ENCODE data around the gene TMC7. TPM values are rescaled to one million over a fixed set of nuclear protein-coding genes. Genes with fewer than 3 reads are reported as not detected.

Gene TMC7
- total RNA-seq, 1 donor from 2014 or later, result 6.7 TPM

- Mint-ChIP-seq H3K36me3 (ENCODE audit: low read depth, unreplicated experiment) (no peaks in the 10 kb centered on the region), H3K9me3 (ENCODE audit: unreplicated experiment) (no peaks in the 10 kb centered on the region), H3K27me3 (ENCODE audit: low read depth, unreplicated experiment) (no peaks in the 10 kb centered on the region), H3K27ac (ENCODE audit: unreplicated experiment) (peak overlapping the region; percentile 93), H3K4me3 (ENCODE audit: unreplicated experiment) (peak overlapping the region; percentile 94), H3K4me1 (ENCODE audit: low read depth, unreplicated experiment) (peaks cover 3% of the 10 kb centered on the region)
- Histone ChIP-seq H4K20me1 (ENCODE audit: insufficient read depth, low read length) (no peaks in the 10 kb centered on the region), H3K36me3 (ENCODE audit: insufficient read depth, low read length) (no peaks in the 10 kb centered on the region), H3K9ac (ENCODE audit: low read length) (peak overlapping the region; percentile 96), H3K4me1 (ENCODE audit: insufficient read depth, low read length) (no peaks in the 10 kb centered on the region), H3K4me3 (ENCODE audit: insufficient read depth, low read depth, low read length) (peak overlapping the region; percentile 85), H3K27ac (ENCODE audit: low read depth, low read length) (peak overlapping the region; percentile 99), H3K27me3 (ENCODE audit: insufficient read depth, low read length) (no peaks in the 10 kb centered on the region), H3K79me2 (ENCODE audit: insufficient read depth, low read length) (peaks cover 7% of the 10 kb centered on the region), H3K4me2 (ENCODE audit: low read length) (peak overlapping the region; percentile 91), H2AFZ (ENCODE audit: low read depth, low read length) (peak overlapping the region; percentile 71), H3K9me3 (ENCODE audit: insufficient read depth, low read depth, low read length) (no peaks in the 10 kb centered on the region)
- TF ChIP-seq EZH2 (IDR thresholded peaks at IDR 0.05; ENCODE audit: insufficient read depth, low read length), result no peak
- TF ChIP-seq, protein P1, sequence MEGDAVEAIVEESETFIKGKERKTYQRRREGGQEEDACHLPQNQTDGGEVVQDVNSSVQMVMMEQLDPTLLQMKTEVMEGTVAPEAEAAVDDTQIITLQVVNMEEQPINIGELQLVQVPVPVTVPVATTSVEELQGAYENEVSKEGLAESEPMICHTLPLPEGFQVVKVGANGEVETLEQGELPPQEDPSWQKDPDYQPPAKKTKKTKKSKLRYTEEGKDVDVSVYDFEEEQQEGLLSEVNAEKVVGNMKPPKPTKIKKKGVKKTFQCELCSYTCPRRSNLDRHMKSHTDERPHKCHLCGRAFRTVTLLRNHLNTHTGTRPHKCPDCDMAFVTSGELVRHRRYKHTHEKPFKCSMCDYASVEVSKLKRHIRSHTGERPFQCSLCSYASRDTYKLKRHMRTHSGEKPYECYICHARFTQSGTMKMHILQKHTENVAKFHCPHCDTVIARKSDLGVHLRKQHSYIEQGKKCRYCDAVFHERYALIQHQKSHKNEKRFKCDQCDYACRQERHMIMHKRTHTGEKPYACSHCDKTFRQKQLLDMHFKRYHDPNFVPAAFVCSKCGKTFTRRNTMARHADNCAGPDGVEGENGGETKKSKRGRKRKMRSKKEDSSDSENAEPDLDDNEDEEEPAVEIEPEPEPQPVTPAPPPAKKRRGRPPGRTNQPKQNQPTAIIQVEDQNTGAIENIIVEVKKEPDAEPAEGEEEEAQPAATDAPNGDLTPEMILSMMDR (IDR thresholded peaks at IDR 0.05; ENCODE audit: insufficient read depth, low read depth, low read length), result no peak
- DNase-seq (ENCODE audit: low read depth), result no peak
- no peak for FAIRE-seq
Observed at GRCh38 chr16:19068237-19068815, 84.6 kb downstream of the TMC7 start.

DNA sequence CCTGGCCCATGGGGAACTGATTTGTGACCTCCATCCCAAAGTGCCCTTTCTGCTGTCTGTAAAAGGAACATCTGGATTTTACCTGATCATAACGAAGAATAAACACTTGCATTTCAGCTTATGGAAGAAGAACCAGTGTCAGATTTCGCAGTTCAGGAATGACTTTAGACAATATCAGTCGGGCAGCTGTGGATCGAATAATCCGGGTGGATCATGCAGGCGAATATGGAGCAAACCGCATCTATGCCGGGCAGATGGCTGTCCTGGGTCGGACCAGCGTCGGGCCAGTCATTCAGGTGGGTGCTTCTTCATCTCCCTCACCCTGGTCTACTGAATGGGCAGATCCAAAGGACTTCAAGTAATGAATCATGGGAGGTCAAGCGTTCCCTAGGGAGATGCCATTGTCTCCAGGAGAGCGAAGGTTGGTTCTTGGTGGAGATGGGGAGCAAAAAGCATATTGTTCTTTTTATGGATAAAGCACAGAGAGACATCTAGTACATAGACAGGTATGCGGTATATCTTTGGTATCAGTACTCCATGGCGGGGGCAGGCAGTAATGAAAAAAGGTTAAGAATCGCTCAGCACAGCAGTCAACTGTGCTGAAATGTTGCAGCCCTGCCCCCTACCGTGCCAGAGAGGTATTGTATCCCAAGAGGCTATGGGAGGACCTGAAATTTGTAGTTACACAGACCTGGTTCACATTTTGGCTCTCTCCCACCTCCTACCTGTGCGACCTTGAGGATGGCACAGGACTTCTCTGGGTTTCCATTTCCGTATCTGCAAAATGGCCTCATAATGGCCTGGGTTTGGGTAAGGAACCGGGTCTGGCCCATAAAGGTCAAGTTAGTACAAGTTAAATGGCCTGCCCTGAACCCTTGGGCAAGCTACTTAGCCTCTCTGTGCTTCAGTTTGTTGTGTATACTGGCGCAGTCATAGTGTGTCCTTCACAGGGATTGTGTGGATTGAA lies 88.4 kb downstream of the TMC7 start:
- no peaks in the 10 kb centered on the region for H3K9me3 Mint-ChIP-seq (ENCODE audit: unreplicated experiment)
- no peaks in the 10 kb centered on the region for H3K9me3 ChIP-seq (ENCODE audit: insufficient read depth, low read depth, low read length)
- no peak overlapping the region for H3K9ac ChIP-seq (ENCODE audit: low read length)
- no peak for TF ChIP-seq EZH2 (IDR thresholded peaks at IDR 0.05; ENCODE audit: insufficient read depth, low read length)
- TF ChIP-seq, protein P1 (IDR thresholded peaks at IDR 0.05; ENCODE audit: insufficient read depth, low read depth, low read length), result peak; percentile 67
- no peak overlapping the region for H2AFZ ChIP-seq (ENCODE audit: low read depth, low read length)
- no peaks in the 10 kb centered on the region for H4K20me1 ChIP-seq (ENCODE audit: insufficient read depth, low read length)
- no peak overlapping the region for H3K27ac Mint-ChIP-seq (ENCODE audit: unreplicated experiment)
- H3K27me3 Mint-ChIP-seq (ENCODE audit: low read depth, unreplicated experiment), result no peaks in the 10 kb centered on the region
- H3K79me2 ChIP-seq (ENCODE audit: insufficient read depth, low read length), result peaks cover 7% of the 10 kb centered on the region
- no peak overlapping the region for H3K4me2 ChIP-seq (ENCODE audit: low read length)
- peaks cover 3% of the 10 kb centered on the region for H3K4me1 Mint-ChIP-seq (ENCODE audit: low read depth, unreplicated experiment)
- no peaks in the 10 kb centered on the region for H3K27me3 ChIP-seq (ENCODE audit: insufficient read depth, low read length)
- H3K4me3 ChIP-seq (ENCODE audit: insufficient read depth, low read depth, low read length), result no peak overlapping the region
- H3K36me3 ChIP-seq (ENCODE audit: insufficient read depth, low read length), result peaks cover 7% of the 10 kb centered on the region
- H3K4me3 Mint-ChIP-seq (ENCODE audit: unreplicated experiment), result no peak overlapping the region
- H3K4me1 ChIP-seq (ENCODE audit: insufficient read depth, low read length), result no peaks in the 10 kb centered on the region
- H3K36me3 Mint-ChIP-seq (ENCODE audit: low read depth, unreplicated experiment), result peaks cover 4% of the 10 kb centered on the region
- no peak overlapping the region for H3K27ac ChIP-seq (ENCODE audit: low read depth, low read length)
- FAIRE-seq (no peak), DNase-seq (ENCODE audit: low read depth) (peak; percentile 11)
